GM12878 (cell line): ENCODE measurements around the gene F13A1. TPM values are rescaled to one million over a fixed set of nuclear protein-coding genes. Genes with fewer than 3 reads are reported as not detected.

ENCODE experiments used
- BCL3 ChIP-seq: IDR thresholded peaks from 2 replicates; pipeline ENCODE4 v1.6.1; 2011; ENCODE audit warnings: borderline replicate concordance, low read depth, mild to moderate bottlenecking, moderate library complexity, low read length; ENCODE audit not compliant: insufficient read depth, poor library complexity, severe bottlenecking
- BHLHE40 ChIP-seq, 2 experiments: fragments of 450-650 bp in 1 of 2; IDR thresholded peaks; 2 replicates each; pipeline ENCODE4 v1.6.1; 2011 to 2017; ENCODE audit warnings: low read depth in 2 of 2, borderline replicate concordance in 1 of 2, improper control_type of control experiment in 1 of 2, low read length in 1 of 2, mild to moderate bottlenecking in 1 of 2
- BRCA1 ChIP-seq: IDR thresholded peaks from 2 replicates; pipeline ENCODE4 v1.6.1; 2011; ENCODE audit warnings: low read depth, low read length, improper control_type of control experiment
- EP300 ChIP-seq, 2 experiments: fragments of 150-350 bp in 1 of 2; IDR thresholded peaks; 2 replicates each; pipeline ENCODE4 v1.6.1; 2011 to 2012; ENCODE audit warnings: low read depth in 2 of 2, low read length in 2 of 2, borderline replicate concordance in 1 of 2, improper control_type of control experiment in 1 of 2, inconsistent platforms in 1 of 2; ENCODE audit not compliant: control insufficient read depth in 1 of 2
- ESRRA ChIP-seq: IDR thresholded peaks from 2 replicates; pipeline ENCODE4 v1.6.1; 2012; ENCODE audit warnings: mild to moderate bottlenecking, low read length, improper control_type of control experiment
- KAT2A ChIP-seq: conservative IDR thresholded peaks from 2 replicates; pipeline ENCODE4 v1.6.1; 2011; ENCODE audit warnings: low read depth, low read length; ENCODE audit not compliant: control insufficient read depth
- MLLT1 ChIP-seq: fragments of 450-650 bp; IDR thresholded peaks from 2 replicates; pipeline ENCODE4 v1.6.1; 2016; ENCODE audit warnings: mild to moderate bottlenecking
- MYB ChIP-seq: fragments of 150-350 bp; IDR thresholded peaks from 2 replicates; pipeline ENCODE4 v1.6.1; 2014; ENCODE audit warnings: mild to moderate bottlenecking, low read depth, low read length, borderline replicate concordance
- PML ChIP-seq: IDR thresholded peaks from 2 replicates; pipeline ENCODE4 v1.6.1; 2012; ENCODE audit warnings: low read length, inconsistent platforms
- POU2F2 ChIP-seq: IDR thresholded peaks from 3 replicates; pipeline ENCODE4 v1.6.1; 2011; ENCODE audit warnings: low read depth, mild to moderate bottlenecking, low read length, borderline replicate concordance
- RFX5 ChIP-seq: IDR thresholded peaks from 2 replicates; pipeline ENCODE4 v1.6.1; 2011; ENCODE audit warnings: low read depth, low read length, improper control_type of control experiment
- SMAD1 ChIP-seq: fragments of 450-650 bp; IDR thresholded peaks from 2 replicates; pipeline ENCODE4 v1.6.1; 2018; ENCODE audit warnings: mild to moderate bottlenecking, low read depth; ENCODE audit not compliant: partially characterized antibody
- SMAD5 ChIP-seq: IDR thresholded peaks from 2 replicates; pipeline ENCODE4 v1.6.1; 2016; ENCODE audit warnings: antibody characterized with exemption, low read depth
- TCF12 ChIP-seq: IDR thresholded peaks from 2 replicates; pipeline ENCODE4 v1.6.1; 2011; ENCODE audit warnings: low read depth, mild to moderate bottlenecking, low read length
- USF2 ChIP-seq: IDR thresholded peaks from 2 replicates; pipeline ENCODE4 v1.6.1; 2011; ENCODE audit warnings: low read depth, low read length, improper control_type of control experiment, borderline replicate concordance
- WRNIP1 ChIP-seq: IDR thresholded peaks from 2 replicates; pipeline ENCODE4 v1.6.1; 2011; ENCODE audit warnings: low read depth, low read length, improper control_type of control experiment, borderline replicate concordance
- YY1 ChIP-seq: IDR thresholded peaks from 2 replicates; pipeline ENCODE4 v1.6.1; 2011; ENCODE audit warnings: low read depth, mild to moderate bottlenecking, low read length
- ZBTB33 ChIP-seq: fragments of 450-650 bp; IDR thresholded peaks from 2 replicates; pipeline ENCODE4 v1.6.1; 2017; ENCODE audit warnings: mild to moderate bottlenecking
- ZNF592 ChIP-seq: fragments of 450-650 bp; IDR thresholded peaks from 2 replicates; pipeline ENCODE4 v1.6.1; 2017; ENCODE audit warnings: mild to moderate bottlenecking, moderate library complexity
- ZZZ3 ChIP-seq: IDR thresholded peaks from 2 replicates; pipeline ENCODE4 v1.6.1; 2011; ENCODE audit warnings: low read depth; ENCODE audit not compliant: control insufficient read depth, insufficient read length
- polyA plus RNA-seq, 11 experiments: library from polyadenylated mRNA; depleted of rRNA in 4 of 11; unstranded in 6 of 11; stranded (reverse) in 5 of 11; fragments of >200 nt; fragmentation: Nextera tagmentation in 4 of 11; fragmentation: Illumina TruSeq in 1 of 11; extraction: Ambion mirVana in 4 of 11; extraction: Trizol in 1 of 11; gene quantifications; 1 replicate in 1 of 11; 2 replicates in 10 of 11; pipeline versions ENCODE4 v1.2.1 to v1.2.3, GENCODE V29; 2011 to 2016; ENCODE audit warnings: inconsistent platforms in 2 of 11, missing spikeins in 2 of 11, low read depth in 1 of 11
- total RNA-seq, 4 experiments: library from RNA; depleted of rRNA in 3 of 4; stranded (reverse); fragments of >200 nt in 3 of 4; fragmentation: Illumina TruSeq in 1 of 4; extraction: Trizol in 1 of 4; gene quantifications; 2 replicates each; pipeline versions ENCODE4 v1.2.1 to v1.2.3, GENCODE V29; 2013 to 2021

F13A1 gene
- total and polyA plus RNA-seq, 10 of the 15 experiments (the other 5 are each of a cell fraction or from before 2014, with no cell fraction given) = 0.48 to 1.8 (median 1.0) TPM

GRCh38 chr6:6331393-6331792 is 10.9 kb upstream of the F13A1 start (continued):
- TF ChIP-seq MYB (peak; percentile 50; the same call in 1 of the 2 replicates), RFX5 (no peak), YY1 (peak; percentile 77; the same call in 1 of the 2 replicates), WRNIP1 (no peak), USF2 (no peak), ESRRA (no peak), SMAD5 (no peak), SMAD1 (peak; percentile 64), POU2F2 (peak; percentile 79; the same call in 1 of the 3 replicates), KAT2A (no peak), PML (peak; percentile 69), ZZZ3 (no peak), ZNF592 (peak; percentile 60; the same call in 1 of the 2 replicates), ZBTB33 (no peak), BRCA1 (no peak), TCF12 (peak; percentile 99), EP300 (IDR thresholded peaks at IDR 0.05; ENCODE audit: borderline replicate concordance in 1 of 2, control insufficient read depth in 1 of 2, low read depth in 2 of 2, low read length in 2 of 2) (peak; percentile 80 to 95), BHLHE40 (IDR thresholded peaks at IDR 0.05; ENCODE audit: borderline replicate concordance in 1 of 2, low read depth in 2 of 2, low read length in 1 of 2) (peak; percentile 95 to 97), MLLT1 (peak; percentile 55; the same call in 1 of the 2 replicates), BCL3 (peak; percentile 94)
